Skeletal muscle cell (primary cell): Measurements from ENCODE around the gene ACSL5.

Experiments
- DNase-seq: peaks from one replicate; pipeline ENCODE4 v3.0.0-alpha.2; 2010; ENCODE audit warnings: low read depth
- H3K4me3 ChIP-seq: 2 replicates; pipeline ENCODE4 v1.5.1; 2011; ENCODE audit warnings: low read depth, mild to moderate bottlenecking, control low read depth, low read length, moderate library complexity

Gene ACSL5

DNA sequence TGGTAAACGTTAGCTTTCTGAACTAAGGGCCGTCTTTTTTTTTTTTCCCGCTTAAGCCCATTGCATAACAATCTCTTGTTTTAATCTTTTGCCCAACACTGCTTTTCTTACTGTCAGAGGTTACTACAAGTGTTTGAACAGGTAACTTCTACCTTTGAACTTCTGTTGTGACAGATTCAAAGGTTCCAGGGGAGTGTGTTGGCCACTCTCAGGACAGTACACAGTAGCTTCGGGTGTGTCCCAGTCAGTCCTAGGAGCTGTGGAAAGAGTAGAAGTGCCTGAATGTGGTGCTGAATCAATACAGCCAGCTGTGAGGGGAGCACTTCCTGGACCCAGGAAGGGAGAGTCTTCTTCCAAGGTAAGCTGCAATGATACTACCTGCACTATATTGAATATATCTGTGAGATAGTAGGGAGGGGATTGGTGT lies at the start of gene ACSL5:
Gene ACSL5 (plus strand): TSS at position 205 of the 427 bp plus-strand sequence. CDS start 20,831 bp downstream, outside the sequence.
- DNase-seq: no peak
- no peak within 1 kb of the TSS for H3K4me3 ChIP-seq

DNA sequence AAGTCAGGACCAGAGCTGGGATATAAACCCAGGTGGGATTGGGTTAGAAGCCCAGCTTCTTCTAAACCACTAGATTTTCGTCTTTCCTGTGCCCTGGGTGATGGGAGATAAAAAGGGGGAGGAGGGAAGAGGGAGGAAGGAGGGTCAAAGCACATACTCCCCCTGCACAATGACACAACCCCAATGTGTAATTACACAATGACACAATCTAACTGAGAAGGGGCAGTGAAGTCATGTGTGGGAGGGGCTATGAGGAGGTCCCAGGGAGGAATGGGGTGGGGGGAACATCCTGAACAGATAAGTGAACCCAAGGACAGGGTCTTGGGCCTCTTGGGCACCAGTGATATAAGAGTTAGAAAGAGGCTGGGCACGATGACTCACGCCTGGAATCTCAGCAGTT lies 46.2 kb upstream of the ACSL5 start:
- no peak for DNase-seq
- H3K4me3 ChIP-seq: no peak overlapping the region

DNA sequence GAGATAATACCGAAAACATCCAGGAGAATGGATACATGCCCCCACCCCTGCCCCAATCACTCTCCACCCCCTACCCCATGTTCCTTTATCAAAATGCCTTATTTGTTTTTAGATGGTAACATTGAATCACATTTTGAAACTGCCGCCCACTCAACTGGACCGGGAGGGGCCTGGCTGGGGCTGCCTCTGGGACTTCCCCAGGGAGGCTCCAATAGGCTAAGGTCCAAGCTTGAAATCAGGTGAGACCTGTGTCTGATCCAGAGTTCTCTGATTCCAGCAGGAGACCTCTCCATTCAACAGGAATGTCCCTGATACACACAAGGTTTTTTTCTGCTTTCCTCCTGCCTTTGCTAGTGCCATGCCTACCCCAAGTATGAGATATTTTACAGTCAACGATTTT lies 43.8 kb upstream of the ACSL5 start:
- DNase-seq: no peak

GRCh38 chr10:112330607-112331160 lies 43.2 kb upstream of the ACSL5 start:
- DNase-seq: no peak
- H3K4me3 ChIP-seq: no peak overlapping the region

More for the DNA sequence above, 43.8 kb upstream of the ACSL5 start:
- no peak overlapping the region for H3K4me3 ChIP-seq

- no peak for DNase-seq
- no peak overlapping the region for H3K4me3 ChIP-seq
Measured at GRCh38 chr10:112332022-112332421, 41.9 kb upstream of the ACSL5 start.

- no peak overlapping the region for H3K4me3 ChIP-seq
- no peak for DNase-seq
Measured at GRCh38 chr10:112332509-112333228, 41.2 kb upstream of the ACSL5 start.

GRCh38 chr10:112333452-112333851 lies 40.5 kb upstream of the ACSL5 start:
- no peak overlapping the region for H3K4me3 ChIP-seq
- DNase-seq: no peak

DNA sequence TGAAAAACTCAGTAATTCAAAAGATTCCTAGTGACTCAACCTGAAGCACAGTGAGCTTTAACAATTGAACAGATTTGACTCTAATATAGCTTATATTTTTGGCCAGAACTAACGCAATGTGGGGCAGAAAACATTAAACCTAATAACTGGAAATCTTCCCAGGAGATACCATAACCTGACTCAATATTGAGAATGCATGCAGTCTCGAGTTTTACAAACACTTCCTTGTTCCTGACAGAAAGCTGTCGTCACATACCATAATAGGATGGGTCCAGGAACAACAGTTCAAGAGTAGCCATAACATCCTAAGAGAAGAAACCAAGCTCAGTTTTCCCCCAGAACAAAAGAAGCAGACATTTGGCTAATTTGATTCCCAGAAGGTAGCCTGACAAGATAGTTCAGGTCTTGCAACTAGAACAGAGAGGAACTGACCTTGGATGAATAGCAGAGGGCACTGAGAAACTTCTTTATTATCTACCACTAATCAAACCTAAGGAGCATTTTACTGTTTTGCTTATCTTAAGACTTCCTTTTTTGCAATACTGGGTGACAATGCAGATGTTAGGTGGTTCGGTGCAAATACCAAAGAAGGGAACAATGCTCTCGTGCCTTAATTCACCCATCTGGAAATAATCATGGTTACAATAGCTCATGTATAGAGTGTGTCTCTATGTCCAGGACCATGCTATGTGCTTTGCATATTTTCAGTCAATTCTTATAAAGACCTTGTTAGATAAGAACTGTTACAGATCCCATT lies 38.6 kb upstream of the ACSL5 start:
- no peak overlapping the region for H3K4me3 ChIP-seq
- DNase-seq: peak; percentile 12

GRCh38 chr10:112335868-112336265 lies 38.0 kb upstream of the ACSL5 start:
- no peak overlapping the region for H3K4me3 ChIP-seq

DNA sequence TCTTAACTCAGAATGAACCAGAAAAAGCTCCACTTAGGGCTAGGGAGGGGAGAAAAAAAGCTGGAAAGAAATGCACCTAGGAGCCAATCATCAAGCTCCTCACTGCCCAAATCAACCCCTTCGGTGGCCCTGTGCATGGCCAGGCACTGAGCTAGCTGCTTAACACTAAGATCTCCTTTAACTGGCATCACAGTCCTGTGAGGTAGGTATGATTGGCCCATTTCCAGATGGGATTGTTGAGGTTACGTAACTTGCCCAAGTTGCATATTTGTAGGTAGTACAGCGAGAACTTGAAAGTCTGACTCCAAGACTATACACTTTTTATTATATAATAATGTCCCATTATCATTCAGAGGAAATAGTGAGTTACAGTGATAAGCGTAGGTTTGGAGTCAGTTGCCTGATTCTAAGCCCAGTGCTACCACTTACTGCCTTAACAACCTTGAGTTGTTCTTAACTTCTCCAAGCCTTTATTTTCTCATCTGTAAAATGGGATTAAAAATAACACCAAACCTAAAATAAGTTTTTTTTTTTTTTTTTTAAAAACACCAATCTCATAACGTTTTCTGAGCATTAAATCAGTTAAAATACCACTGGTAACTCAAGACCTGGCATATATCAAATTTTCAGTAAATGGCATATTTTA lies 37.2 kb upstream of the ACSL5 start:
- no peak for DNase-seq
- H3K4me3 ChIP-seq: no peak overlapping the region

More at GRCh38 chr10:112335868-112336265, 38.0 kb upstream of the ACSL5 start:
- DNase-seq: no peak

DNA sequence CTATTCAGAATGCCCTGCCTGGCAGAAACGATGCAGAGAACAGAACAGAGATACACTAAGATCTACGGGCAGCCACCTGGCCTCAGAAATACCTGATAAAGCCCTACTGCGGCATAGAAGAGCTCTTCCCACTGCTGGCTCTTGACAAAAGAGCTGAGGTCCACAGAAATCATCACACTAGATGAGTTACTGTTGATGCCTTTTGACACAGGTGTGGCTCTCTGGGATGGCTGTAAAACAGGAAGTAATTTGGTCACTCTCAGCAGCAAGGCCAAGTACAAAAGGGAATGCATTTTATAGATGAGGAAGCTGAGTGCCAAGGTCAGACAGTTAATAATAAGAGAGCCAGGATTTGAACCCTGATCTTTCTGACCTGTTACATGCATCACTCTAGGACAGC lies 35.0 kb upstream of the ACSL5 start:
- no peak overlapping the region for H3K4me3 ChIP-seq

DNA sequence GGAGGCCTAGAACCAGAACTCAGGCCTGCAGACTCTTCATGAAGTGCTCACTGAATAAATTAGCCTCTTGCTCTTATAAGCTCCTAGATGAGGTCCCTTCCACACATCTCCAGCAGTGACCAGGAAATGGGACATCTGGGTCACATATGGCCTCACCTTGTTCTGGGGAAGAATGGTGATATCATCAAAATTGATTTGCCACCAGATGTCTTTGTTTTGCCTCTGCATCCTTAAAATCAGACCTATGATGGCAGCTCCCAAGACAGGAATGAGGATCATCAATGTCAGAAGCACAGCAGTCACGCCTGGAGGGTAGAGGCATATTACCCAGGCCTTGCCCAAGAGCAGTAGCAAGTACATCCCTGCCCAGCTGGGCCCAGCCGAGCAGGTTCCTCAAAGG lies 33.3 kb upstream of the ACSL5 start:
- no peak for DNase-seq
- no peak overlapping the region for H3K4me3 ChIP-seq

More for the DNA sequence above, 35.0 kb upstream of the ACSL5 start:
- DNase-seq: no peak

- DNase-seq: no peak
- H3K4me3 ChIP-seq: no peak overlapping the region
Measured at GRCh38 chr10:112343056-112343806, 30.7 kb upstream of the ACSL5 start.

DNA sequence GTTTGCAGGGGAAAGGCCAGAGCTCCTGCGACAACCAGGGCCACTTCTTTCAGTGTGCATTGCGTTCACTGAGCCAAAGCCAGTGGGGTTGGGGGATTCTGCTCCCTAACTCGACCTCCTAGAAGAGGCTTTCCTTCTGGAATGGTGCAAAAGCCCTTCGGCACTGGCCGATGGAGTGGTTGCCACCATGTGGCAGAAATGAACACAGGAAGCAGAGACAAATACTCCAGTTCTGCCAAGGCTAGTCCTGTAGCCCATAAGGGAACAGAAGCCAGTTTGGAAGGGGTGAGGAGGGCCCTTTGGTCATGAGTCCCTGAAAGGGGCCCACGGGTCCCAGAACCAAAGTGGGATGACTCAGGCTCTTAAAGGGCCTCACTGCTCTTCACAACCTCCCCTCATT lies 29.7 kb upstream of the ACSL5 start:
- no peak overlapping the region for H3K4me3 ChIP-seq
- no peak for DNase-seq

DNA sequence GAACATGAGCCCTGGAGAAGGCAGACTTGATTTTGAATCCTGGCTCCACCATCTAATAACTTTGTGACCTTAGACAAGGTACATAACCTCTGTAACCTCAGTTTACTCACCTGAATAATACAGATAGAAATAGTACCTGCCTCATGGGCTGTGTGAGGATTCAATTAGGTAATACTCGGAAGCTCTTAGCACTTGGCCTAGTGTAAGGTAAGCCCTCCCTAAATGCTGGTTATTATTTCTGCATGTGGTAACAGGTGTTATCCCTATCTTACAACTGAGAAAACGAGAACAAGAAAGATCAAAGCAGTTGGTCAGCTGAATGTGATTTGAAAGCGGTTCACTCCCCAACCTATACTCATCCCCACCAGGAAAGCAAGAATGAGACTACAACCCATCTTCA lies 28.7 kb upstream of the ACSL5 start:
- no peak for DNase-seq
- H3K4me3 ChIP-seq: no peak overlapping the region

GRCh38 chr10:112345743-112346142 lies 28.2 kb upstream of the ACSL5 start:
- DNase-seq: no peak

DNA sequence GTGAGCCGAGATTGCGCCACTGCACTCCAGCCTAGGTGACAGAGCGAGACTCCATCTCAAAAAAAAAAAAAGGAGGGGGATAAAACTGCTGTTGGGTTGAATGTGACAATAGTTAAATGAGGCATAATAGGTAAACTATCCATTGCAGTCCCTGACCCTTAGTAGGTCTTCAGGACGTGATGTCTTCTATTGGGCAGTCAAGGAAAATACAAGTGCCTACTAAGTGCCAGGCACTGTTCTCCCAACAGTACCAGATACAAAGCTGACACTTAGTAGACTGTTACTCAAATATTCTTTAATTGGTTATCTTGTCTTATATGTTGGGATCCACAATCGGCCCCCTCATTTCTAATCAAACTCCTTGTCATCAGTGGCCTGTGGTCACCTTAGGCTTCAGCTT lies 27.1 kb upstream of the ACSL5 start:
- DNase-seq: no peak
- no peak overlapping the region for H3K4me3 ChIP-seq

More at GRCh38 chr10:112345743-112346142, 28.2 kb upstream of the ACSL5 start:
- no peak overlapping the region for H3K4me3 ChIP-seq

DNA sequence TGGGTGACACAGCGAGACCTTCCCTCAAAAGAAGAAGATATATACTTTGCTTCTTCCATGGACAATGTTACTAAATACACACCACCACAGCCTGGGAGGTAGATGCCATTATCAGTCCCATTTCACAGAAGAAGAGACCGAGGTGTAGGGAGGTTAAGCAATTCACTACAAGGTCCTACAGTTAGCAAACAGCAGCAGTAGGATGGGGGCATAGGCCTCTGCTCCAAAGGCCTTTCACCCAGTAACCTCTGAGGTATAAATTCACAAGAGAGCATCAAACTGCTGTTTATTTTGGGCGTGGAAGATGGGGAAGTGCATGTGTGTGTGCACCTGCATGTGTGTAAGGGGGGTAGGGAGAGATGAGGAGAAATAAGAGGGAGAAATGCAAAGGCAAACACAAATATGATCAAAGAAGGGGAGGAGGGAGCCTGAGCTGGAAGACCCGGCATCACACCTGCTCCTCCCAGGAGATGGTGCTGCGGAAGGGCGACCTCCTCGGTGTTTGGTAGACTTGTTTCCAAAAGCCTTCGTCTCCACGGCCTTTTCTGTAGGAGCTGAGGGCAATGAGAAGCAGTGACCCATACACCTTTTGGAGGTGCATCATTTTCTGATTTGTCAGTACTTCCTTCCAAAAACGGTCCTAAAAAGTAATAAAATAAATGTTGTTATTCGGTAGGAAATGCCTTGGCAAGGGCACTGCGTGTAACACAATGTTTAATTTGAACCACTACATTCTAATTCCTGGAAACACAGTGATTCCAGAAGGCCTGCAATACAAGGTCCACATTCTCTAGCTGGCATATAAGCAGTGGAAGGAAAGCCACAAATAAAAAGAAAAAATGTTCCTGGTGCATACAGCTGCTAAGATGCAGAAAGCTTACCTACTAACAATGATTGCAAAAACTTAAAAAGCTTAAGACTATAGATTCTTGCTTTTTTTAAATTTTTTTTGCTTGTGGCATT lies 25.9 kb upstream of the ACSL5 start:
- no peak overlapping the region for H3K4me3 ChIP-seq
- DNase-seq: no peak
